HFF-Myc (cell line): ENCODE results near the gene ST7.

Source experiments
- DNase-seq: peaks from one replicate; pipeline ENCODE4 v3.0.0-alpha.2; 2011; ENCODE audit warnings: low read depth; ENCODE audit errors: extremely low read depth
- H3K4me3 ChIP-seq: replicated peaks from 2 replicates; pipeline ENCODE4 v1.5.1; 2011; ENCODE audit warnings: low read depth, mild to moderate bottlenecking, control low read depth, low read length
- TF ChIP-seq, protein P1 (sequence below): IDR thresholded peaks from 2 replicates; pipeline ENCODE4 v1.5.1; 2012; ENCODE audit warnings: mild to moderate bottlenecking, low read depth, low read length, control low read depth; ENCODE audit errors: missing control alignments

ST7 gene

DNA sequence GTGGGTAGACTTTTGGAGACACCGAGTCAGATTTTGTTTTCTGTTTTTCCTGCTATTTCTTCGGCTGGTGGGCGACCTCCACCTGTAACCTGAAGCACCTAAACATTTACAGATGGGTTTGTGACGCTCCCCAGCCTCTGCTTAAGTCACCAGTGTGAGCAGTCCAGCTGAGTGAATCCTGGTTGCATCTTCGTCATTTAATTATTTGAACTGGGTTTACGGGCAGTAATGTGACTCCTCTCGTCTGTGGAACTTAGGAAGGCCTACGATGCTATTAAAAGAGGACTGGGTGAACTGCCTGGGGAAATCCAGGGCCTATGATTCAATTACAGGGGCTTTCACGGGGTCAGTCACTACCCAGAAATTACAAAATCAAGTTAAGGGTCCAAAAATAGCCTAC, 317.1 kb downstream of the ST7 start:
- DNase-seq = no peak
- no peak overlapping the region; the same call in 1 of the 2 replicates for H3K4me3 ChIP-seq
- TF ChIP-seq, protein P1, sequence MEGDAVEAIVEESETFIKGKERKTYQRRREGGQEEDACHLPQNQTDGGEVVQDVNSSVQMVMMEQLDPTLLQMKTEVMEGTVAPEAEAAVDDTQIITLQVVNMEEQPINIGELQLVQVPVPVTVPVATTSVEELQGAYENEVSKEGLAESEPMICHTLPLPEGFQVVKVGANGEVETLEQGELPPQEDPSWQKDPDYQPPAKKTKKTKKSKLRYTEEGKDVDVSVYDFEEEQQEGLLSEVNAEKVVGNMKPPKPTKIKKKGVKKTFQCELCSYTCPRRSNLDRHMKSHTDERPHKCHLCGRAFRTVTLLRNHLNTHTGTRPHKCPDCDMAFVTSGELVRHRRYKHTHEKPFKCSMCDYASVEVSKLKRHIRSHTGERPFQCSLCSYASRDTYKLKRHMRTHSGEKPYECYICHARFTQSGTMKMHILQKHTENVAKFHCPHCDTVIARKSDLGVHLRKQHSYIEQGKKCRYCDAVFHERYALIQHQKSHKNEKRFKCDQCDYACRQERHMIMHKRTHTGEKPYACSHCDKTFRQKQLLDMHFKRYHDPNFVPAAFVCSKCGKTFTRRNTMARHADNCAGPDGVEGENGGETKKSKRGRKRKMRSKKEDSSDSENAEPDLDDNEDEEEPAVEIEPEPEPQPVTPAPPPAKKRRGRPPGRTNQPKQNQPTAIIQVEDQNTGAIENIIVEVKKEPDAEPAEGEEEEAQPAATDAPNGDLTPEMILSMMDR = no peak

DNA sequence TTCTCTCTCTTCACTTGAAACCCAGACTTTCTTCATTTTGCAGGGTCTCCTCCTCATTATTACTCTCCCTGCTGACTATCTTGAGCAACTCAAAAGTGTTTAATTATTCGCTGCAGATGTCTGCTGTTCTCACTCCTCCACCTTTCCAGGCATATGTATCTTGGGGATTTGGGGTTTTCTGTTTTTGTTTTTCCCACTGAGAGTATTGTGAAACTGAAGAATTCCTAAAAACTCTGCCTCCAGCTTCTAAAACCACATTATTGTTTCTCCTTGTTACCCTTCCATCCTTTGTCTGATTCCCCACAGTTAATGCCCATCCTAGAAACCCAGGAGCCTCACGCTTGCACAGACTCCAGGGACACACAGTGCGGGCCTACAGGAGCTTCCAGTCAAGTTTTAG, 318.3 kb downstream of the ST7 start:
- no peak for DNase-seq

DNA sequence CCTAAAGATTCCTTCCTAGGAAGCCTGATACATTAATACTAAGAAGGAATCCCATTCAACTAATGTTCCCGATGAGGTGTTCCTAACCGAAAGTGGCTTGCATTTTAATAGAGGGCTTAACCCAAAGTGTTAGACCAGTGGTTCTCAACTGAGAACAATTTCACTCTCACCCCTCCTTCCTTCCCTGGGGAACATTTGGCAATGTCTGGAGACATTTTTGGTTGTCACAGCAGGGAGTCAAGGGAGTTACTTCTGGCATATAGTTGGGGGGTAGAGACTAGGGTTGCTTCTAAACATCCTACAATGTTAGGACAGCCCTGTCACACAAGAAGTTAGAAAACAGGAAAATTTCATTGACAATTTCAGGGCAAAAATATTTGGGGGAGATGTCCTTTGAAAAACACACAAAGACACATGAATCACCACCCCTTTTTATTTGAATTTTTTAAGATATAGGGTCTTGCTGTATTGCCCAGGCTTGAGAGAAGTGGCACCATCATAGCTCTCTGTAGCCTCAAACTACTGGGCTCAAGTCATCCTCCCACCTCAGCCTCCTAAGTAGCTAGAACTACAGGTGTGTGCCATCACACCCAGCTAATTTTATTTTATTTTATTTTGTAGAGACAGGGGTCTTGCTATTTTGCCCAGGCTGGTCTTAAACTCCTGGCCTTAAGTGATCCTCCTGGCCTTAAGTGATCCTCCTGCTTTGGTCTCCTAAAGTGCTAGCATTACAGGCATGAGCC, 318.9 kb downstream of the ST7 start:
- TF ChIP-seq, protein P1 = no peak
- DNase-seq = no peak

More for the DNA sequence above, 318.3 kb downstream of the ST7 start:
- TF ChIP-seq, protein P1 = no peak
- H3K4me3 ChIP-seq = no peak overlapping the region

DNA sequence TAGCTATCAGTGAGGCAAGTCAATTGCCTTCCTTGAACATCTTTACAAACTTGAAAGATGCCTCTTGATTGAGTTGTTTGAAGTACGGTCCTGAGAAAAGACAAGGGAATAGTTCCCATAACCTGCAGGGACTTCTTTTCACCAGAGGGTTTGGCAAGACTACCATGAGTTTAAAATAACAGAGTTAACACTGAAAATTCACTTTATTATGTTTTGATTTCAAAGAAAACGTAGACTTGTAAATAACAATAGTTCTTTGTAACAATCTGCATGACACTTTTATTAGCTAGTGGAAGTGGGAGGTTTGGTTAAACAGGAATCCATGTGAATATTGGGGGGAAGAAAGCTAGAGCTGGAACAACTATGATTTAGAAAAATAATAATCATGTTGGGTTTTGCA, 320.0 kb downstream of the ST7 start:
- no peak for DNase-seq
- H3K4me3 ChIP-seq = no peak overlapping the region
- TF ChIP-seq, protein P1 = no peak

More for the DNA sequence above, 318.9 kb downstream of the ST7 start:
- H3K4me3 ChIP-seq = no peak overlapping the region

DNA sequence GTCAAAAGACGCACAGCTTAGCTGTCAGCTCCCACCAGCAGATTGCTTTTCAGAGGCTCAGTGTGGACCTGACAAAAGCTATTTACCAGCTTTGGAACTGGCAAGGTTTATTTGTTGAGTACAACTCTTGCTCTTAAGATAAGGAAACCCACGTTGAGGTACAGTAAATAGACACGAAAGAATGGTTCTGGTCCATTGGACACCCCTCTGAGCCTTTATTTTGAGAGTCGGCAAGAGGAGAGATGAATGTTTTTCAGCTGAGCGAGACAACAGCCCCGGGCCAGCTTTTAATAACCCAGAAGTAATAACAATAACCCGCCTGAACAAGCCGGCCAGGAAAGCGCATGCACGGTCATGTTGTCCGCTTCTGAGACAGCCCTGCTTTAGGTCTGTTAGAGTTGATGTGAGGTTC, 320.5 kb downstream of the ST7 start:
- no peak for DNase-seq
- TF ChIP-seq, protein P1 = no peak
- no peak overlapping the region for H3K4me3 ChIP-seq

DNA sequence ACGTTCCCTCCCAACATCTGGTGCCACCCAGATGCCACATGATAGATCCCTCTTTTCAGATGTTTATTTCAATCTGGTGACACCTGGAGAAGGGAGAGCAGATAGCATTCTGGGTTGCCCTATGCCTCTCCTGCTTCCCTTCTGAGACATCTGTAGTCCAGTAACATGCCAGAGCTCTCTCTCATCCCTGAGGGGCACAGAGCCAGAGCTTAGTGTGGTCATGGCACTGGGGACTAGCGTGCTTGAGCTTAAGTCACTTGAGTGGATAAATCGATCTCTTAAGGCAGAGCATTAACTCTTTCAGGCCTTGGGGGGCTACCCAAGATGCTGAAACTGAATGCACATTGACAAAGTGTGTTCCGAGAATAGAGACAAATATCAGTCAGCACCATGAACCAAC, 321.6 kb downstream of the ST7 start:
- no peak for DNase-seq
- TF ChIP-seq, protein P1 = no peak
- no peak overlapping the region for H3K4me3 ChIP-seq

DNA sequence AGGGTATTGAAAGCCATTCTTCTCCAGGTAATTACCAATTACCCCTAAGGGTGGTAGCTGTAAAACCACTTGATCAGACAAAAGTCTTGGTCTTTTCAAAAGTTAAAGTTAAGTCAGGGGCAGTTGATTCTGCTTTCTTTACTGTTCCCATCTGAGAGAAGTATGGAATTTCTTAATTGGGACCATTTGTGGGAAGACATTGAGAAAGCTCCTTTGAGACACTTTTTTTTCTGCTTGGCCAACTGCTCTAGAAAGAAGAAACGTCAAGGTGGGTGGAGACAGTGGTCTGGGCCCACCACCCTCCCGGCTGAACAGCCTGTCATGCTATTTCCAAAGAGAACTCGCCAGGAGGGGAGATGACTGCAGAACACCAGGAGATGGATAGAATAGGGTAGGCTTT, 324.3 kb downstream of the ST7 start:
- TF ChIP-seq, protein P1 = no peak
- DNase-seq = no peak
- H3K4me3 ChIP-seq = no peak overlapping the region
